HepG2 (cell line): ENCODE data around the gene XAF1. TPM values are rescaled to one million over a fixed set of nuclear protein-coding genes. Genes with fewer than 3 reads are reported as not detected.

Experiments used
- ASH2L ChIP-seq: fragments of 300-600, 200-600 bp; sonication (generic); IDR thresholded peaks from 2 replicates; pipeline ENCODE4 v1.7.0; 2017; ENCODE audit warnings: low read depth, mild to moderate bottlenecking, moderate library complexity, mixed read lengths, low read length; ENCODE audit not compliant: insufficient read length
- MIER2 ChIP-seq: IDR thresholded peaks from 2 replicates; pipeline ENCODE4 v1.6.1; 2016; ENCODE audit warnings: missing biosample characterization, missing genetic modification reagents
- NFYC ChIP-seq: IDR thresholded peaks from 2 replicates; pipeline ENCODE4 v1.6.1; 2016; ENCODE audit warnings: missing genetic modification reagents, missing compliant biosample characterization
- POLR2AphosphoS5 ChIP-seq: IDR thresholded peaks from 2 replicates; pipeline ENCODE4 v1.6.1; 2012; ENCODE audit warnings: low read depth, low read length
- POLR2G ChIP-seq: fragments of 200-400 bp; formaldehyde crosslinking; IDR thresholded peaks from 2 replicates; pipeline ENCODE4 v1.6.1; 2018; ENCODE audit warnings: mild to moderate bottlenecking, low read depth, low read length, moderate library complexity
- RFX5 ChIP-seq: IDR thresholded peaks from 2 replicates; pipeline ENCODE4 v1.6.1; 2011; ENCODE audit warnings: low read depth, low read length, improper control_type of control experiment
- ZFX ChIP-seq: sonication (generic); formaldehyde crosslinking; IDR thresholded peaks from 2 replicates; pipeline ENCODE4 v1.4.0; 2020; ENCODE audit warnings: mild to moderate bottlenecking, low read depth, missing genetic modification reagents, moderate library complexity
- ZHX2 ChIP-seq, 2 experiments: sonication (generic) in 1 of 2; formaldehyde crosslinking in 1 of 2; IDR thresholded peaks; 2 replicates each; pipeline versions ENCODE4 v1.6.1 to v1.9.0; 2014 to 2022; ENCODE audit warnings: antibody characterized with exemption in 1 of 2, borderline replicate concordance in 1 of 2, inconsistent platforms in 1 of 2, low read depth in 1 of 2, missing genetic modification reagents in 1 of 2
- ZZZ3 ChIP-seq: sonication (generic); formaldehyde crosslinking; IDR thresholded peaks from 2 replicates; pipeline ENCODE4 v1.4.0; 2020; ENCODE audit warnings: missing genetic modification reagents, mild to moderate bottlenecking, borderline replicate concordance
- polyA plus RNA-seq, 8 experiments: library from polyadenylated mRNA; depleted of rRNA in 3 of 8; stranded (reverse) in 7 of 8; unstranded in 1 of 8; fragments of >200 nt; fragmentation: Illumina TruSeq in 4 of 8; extraction: Trizol in 4 of 8; gene quantifications; 2 replicates each; pipeline versions ENCODE4 v1.2.1 to v1.2.3, GENCODE V29; 2011 to 2016; ENCODE audit warnings: low read depth in 4 of 8, missing spikeins in 1 of 8, mixed read lengths in 1 of 8; ENCODE audit not compliant: insufficient read depth in 1 of 8
- total RNA-seq, 5 experiments: library from RNA; depleted of rRNA; stranded (reverse); fragments of >200 nt; fragmentation: Illumina TruSeq; extraction: Trizol; gene quantifications; 2 replicates each; pipeline ENCODE4 v1.2.3, GENCODE V29; 2016; ENCODE audit warnings: low read depth in 1 of 5

The XAF1 gene
- total and polyA plus RNA-seq, 2 of the 13 experiments (the other 11 are each of a cell fraction or from before 2014, with no cell fraction given), result 1.2 to 2.4 TPM

GRCh38 chr17:6706499-6706898 is 49.3 kb upstream of the XAF1 start (continued):
- TF ChIP-seq ZHX2 (IDR thresholded peaks at IDR 0.05; ENCODE audit: low read depth) (no peak), ZHX2 (CRISPR knock-in tag; IDR thresholded peaks at IDR 0.05; ENCODE audit: borderline replicate concordance) (no peak), POLR2AphosphoS5 (0 out of 2 replicates have a peak, but pooled peaks have one; percentile 11), RFX5 (no peak), ZZZ3 (CRISPR knock-in tag) (no peak), POLR2G (0 out of 2 replicates have a peak, but pooled peaks have one; percentile 8), MIER2 (CRISPR knock-in tag) (no peak), ASH2L (no peak), NFYC (no peak), ZFX (CRISPR knock-in tag) (no peak)
